ENCODE measurements around the gene HMX2.

The HMX2 gene, protein sequence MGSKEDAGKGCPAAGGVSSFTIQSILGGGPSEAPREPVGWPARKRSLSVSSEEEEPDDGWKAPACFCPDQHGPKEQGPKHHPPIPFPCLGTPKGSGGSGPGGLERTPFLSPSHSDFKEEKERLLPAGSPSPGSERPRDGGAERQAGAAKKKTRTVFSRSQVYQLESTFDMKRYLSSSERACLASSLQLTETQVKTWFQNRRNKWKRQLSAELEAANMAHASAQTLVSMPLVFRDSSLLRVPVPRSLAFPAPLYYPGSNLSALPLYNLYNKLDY

GRCh38 chr10:123147635-123148413, at the start of gene HMX2:
TSS of gene HMX2 (plus strand) at chr10:123148136. CDS start at chr10:123148379, 243 bp downstream.
- DNase-seq, result peak; percentile 51

GRCh38 chr10:123100030-123100762, 47.7 kb upstream of the HMX2 start:
- no peak for DNase-seq

- DNase-seq, result no peak
Observed at GRCh38 chr10:123101872-123102271, 46.1 kb upstream of the HMX2 start.

- DNase-seq, result no peak
Observed at GRCh38 chr10:123102673-123103072, 45.3 kb upstream of the HMX2 start.

- no peak for DNase-seq
Observed at GRCh38 chr10:123103944-123104343, 44.0 kb upstream of the HMX2 start.

DNA sequence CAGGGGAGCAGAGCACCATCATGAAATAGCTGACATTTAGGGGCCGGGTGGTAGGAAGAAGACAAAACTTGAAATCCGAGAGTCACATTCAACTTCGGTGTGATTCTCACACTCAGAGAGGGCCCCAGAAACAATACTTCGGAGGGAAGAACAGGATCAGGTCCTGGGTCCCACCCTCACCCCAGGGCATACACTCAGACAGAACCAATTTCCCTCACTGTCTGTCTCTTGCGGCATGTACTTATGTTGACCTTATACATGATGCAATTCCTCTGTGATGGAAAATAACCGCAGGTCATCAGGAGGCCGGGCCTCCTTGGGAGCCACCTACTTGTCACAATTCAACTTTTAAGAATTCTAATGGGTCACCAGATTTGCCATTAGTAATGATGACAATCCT, 38.5 kb upstream of the HMX2 start:
- DNase-seq, result no peak

DNA sequence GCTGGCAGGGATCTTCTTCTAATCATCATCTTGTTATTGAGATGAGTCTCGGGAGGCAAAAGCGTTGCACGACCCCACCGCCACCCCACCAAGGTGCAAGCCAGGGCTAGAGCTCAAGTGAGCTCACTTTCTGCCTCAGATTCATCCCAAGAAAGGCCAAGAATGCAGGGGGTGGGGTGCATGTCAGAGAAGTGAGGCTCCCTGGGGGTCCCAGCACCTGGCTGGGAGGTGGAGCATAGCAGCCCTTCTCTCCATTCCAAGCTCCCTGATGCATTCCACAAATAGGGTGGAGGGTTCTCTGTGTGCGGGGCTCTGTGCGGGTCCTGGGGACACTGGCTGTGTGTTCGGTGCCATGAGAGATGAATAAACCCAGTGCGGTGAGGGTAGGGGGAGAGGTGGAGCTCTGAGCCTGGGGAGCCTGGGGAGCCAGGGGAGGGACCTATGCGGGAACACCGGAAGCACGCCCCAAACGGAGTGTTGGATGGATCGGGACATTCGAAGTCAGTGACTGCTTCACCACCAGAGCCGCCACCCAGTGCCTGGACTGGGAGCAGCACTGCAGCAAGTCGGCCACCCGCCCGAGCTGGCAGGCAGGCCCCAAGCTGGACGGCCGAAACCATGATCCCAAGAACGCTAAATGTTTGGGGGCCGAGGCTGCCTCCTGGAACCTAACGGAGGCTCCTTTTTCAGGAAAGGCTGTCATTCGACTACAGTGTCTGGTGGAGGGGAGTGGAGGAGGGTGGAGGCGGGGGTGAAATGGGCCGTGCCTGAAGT, 30.1 kb upstream of the HMX2 start:
- DNase-seq, result no peak

DNA sequence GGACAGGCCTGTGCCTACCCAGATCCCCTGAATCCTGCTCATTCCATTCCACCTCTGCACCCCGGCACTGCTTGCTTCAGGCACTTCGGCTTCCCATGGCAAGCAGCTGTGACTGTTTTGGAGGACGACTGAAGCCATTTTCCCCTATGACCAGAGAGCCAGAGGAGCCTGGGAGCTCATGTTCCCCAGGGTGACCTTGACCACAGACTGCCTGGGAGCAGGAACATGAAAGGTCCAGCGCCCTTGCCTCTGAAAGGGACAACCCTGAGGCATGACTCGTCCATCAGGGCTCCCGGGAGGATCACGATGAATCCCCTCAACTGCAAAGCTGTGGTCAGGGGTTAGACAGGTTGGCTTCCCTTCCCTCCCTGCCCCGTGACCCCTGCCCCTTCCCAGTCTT, 28.9 kb upstream of the HMX2 start:
- DNase-seq, result no peak

- no peak for DNase-seq
Observed at GRCh38 chr10:123126246-123126645, 21.7 kb upstream of the HMX2 start.

GRCh38 chr10:123129618-123130271, 18.2 kb upstream of the HMX2 start:
- DNase-seq, result no peak

GRCh38 chr10:123132576-123133477, 15.1 kb upstream of the HMX2 start:
- peak; percentile 85 for DNase-seq

DNA sequence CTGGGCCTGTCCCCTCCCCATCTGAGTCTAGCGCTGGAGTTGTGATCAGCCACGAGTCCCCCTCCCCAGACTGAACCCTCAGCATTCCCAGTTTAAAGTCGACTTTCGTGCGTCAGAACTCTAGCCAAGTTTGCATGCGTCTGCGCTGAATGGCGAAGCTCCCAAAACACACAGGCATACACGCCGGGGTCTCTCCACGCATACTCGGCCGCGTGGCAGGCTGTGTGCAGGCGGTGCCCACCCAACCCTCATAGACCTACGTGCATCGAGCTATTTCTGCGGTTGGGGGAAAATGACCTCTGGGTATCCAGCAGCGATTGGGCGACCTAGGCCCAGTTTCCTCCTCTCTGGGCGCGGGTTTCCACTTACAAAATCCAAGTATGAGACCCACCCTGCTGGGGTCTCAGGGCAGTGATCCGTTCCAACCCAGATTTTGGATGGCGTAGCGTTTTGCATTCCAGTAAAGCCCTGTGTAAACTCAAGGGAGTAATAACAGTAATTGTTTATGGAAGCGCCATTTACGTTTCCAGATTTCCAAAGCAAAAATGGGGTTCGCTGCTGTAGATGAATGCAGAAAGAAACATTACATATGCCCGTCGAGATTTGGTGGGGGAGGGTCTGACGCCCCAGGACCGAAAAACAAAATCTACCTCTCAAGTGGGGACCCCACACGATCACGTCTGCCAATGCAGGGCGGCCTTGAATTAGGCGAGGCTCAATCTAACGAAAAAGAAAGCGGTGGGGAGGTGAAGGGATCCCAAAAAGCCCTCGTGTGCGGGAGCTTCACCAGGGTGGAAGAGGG, 14.2 kb upstream of the HMX2 start:
- no peak for DNase-seq

DNA sequence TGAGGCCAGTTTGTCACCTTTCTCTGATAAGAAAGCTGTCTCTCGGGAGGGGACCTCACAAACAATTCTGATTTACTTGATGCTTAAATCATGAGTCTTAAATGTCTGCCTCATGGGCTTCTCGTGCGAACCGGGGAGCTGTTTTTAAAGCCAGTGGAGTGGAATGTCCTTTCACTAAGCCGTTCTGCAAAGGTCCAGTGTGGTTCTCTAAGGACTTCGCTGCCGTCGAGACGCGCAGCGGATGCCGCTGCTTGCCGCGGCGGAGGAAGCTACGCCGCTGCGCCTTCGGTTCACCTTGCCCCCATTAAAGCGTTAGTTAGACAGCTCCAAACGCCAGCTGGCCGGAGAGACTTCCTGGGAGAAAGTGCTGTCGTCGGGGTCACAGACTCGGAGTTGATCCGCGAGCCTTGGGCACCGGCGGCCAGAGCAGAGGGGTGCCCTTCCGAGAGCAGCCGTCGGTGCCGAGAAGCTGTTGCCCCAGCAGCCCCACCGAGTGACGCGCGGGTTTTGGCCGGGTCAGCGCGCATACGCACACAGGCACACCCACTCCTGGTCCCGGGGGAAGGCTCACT, 13.5 kb upstream of the HMX2 start:
- no peak for DNase-seq

GRCh38 chr10:123134915-123135414, 13.0 kb upstream of the HMX2 start:
- no peak for DNase-seq

DNA sequence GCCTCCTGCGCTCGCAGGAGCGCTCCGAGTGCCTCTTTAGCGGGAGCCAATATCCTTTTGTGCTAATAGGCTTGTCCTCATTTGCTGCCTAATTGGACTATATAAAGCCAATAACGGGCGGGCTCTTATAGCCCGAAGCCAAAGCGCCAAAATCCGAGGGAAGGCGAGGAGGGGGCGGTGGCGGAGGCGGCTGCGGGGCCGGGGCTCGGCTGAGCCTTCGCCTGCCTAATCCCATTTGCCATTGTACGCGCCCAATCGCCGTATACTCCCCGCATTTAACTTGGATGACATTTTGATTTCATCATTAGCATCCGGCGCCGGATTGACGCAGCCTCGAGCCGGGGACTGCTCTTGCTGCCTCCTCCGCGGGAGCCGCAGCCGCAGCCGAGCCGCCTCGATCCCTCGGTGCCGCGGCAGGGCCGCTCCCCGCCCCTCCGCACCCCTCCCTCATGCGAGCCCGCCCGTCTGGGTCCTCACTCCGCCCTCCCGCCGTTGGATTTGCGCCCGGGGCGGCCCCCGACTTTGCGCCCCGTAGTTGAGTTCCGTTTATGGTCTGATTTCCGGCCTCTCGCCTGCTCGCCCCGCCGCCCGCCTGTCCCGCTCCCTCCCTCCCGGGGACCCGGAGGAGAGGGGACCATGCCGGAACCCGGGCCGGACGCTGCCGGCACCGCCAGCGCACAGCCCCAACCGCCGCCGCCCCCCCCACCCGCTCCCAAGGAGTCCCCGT, 12.4 kb upstream of the HMX2 start, which contains the start of gene HMX3:
Gene HMX3 (plus strand): TSS at position 556 of the 727 bp plus-strand sequence. CDS start 81 bp downstream, at position 637.
- DNase-seq, result no peak

DNA sequence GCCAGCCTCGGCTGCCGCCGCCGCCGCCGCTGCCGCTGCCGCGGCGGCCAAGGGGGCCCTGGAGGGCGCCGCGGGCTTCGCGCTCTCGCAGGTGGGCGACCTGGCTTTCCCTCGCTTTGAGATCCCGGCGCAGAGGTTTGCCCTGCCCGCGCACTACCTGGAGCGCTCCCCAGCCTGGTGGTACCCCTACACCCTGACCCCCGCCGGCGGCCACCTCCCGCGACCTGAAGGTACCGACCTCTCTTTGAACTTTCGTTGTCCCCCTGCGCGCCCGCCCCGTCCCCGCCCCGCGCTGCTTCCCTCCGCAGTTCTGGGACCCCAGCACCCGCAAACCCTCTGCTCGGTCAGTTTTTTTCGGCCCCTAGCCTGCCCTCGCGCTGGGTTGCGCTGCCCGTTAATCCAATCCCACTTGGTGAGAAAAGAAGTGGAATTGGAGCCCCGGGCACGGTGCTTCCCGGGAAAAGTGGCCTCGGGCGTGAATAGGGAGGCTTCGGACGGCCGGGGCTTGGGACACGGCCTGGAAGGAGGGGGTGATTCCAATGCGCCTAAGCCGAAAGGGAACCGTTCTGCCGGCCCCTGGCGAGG, 11.6 kb upstream of the HMX2 start:
- no peak for DNase-seq

DNA sequence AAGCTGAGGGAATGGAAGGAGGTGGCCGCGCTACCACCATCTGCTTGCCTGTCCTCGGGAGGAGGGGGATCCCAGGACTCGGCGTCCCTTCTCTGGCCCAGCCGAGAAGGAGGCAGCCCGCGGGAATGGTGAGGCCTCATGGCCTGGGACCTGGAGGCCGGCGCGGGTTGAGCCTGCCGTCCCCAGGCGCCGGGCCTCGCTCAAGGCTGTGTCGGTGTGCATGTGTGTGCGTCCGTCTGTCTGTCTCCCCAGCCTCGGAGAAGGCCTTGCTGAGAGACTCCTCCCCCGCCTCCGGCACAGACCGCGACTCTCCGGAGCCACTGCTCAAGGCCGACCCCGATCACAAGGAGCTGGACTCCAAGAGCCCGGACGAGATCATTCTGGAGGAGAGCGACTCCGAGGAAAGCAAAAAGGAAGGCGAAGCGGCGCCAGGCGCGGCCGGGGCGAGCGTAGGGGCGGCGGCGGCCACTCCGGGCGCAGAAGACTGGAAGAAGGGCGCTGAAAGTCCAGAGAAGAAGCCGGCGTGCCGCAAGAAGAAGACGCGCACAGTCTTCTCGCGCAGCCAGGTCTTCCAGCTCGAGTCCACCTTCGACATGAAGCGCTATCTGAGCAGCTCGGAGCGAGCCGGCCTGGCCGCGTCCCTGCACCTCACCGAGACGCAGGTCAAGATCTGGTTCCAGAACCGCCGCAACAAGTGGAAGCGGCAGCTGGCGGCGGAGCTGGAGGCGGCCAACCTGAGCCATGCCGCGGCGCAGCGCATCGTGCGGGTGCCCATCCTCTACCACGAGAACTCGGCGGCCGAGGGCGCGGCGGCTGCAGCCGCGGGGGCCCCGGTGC, 10.9 kb upstream of the HMX2 start:
- DNase-seq, result no peak

- DNase-seq, result no peak
Observed at GRCh38 chr10:123139165-123139520, 8.8 kb upstream of the HMX2 start.
